NCI-H748 (cell line): ENCODE data around the gene MPP3.
A peak's percentile ranks its signal among the peaks of the same experiment; 100 is the strongest.

ENCODE experiments used
- DNase-seq: peaks from one replicate; lab custom pipeline; 2025; ENCODE audit not compliant: unreplicated experiment; lab: John Stamatoyannopoulos, UW

Gene MPP3

DNA sequence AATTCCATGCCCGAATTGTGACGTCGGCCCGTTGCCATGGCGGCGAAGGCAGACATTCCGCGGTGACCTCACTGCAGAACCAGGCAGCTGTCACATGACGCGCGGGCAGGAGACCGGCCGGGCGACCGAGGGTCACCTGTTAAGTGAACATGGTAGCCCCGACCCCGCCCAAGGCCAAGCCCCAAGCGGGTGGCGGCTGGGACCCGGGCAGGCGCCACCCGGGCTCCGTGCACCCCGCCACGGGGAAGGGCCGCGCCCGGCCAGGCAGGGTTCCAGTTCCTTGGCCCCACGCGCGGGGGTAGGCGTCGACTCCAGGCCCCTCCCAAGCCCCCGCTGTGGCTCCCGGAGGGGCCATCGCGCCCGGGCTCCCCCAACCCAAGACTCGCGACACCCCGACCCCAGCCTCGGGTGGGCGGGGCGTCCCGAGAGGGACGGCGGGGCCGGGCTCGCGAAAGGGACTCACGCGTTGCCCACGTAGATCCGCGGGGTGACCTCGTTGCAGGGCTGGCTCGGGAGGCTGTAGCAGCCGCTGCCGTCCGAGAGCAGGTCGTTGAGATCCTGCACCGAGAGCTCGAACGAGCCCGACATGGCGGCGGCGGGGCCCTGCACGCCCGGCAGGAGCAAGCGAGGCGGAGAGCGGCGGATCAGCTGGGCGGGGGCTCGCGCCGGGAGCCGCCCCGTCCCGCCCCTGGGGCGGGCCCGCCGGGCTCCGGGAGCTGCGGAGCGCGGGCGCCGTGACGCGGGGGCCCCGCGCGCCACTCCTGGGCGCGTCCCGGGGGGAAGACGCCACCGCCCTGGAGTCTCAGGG is 54.4 kb downstream of the MPP3 start, which contains the start of gene DUSP3:
TSS of gene DUSP3 (minus strand) at position 641 of the 808 bp plus-strand sequence. CDS start at position 588, 53 bp downstream.
- peak; percentile 89 for DNase-seq

DNA sequence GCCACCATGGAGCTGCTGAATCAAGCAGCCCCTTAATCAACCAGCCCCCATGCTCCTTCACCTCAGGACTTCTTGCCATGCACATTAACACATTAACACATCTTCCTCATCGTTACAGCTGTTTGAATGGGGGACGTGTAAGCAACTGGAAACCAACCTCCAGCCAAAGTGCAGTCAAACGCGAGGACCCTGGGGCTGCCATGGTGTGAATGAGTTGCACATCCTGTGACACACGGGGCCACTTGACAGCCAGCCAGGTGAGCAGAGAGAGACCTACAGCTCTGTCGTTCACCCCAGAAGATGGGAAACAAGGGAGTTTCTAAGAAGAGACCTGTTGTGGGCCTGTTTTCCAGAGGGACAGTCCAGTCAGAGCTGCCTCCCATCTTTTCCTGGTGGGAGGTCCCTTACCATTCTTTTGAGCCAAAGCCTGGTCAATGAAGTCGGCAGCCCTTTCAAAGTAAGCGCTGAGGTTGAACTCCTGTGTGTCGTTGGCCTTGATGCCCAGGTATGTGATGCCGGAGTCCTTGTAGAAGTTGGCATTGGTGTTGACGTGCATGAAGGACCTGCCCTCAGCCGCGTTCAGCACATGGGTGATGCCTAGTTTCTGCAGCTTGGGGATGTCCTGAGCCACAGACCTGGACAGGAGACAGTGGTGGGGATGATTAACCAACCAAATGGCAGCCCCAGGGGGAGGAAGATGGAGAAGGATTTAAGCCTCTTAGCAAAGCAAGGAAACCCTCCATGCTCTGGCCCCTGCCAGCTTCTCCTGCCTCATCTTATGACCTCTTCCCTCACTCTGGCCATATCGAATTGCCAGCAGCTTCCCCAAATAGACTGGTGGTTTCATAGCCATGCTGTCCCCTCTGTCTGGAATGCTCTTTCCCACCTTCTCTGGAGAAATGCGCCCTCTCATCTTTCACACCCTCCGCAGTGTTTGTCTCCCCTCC is 58.4 kb downstream of the MPP3 start:
- no peak for DNase-seq

DNA sequence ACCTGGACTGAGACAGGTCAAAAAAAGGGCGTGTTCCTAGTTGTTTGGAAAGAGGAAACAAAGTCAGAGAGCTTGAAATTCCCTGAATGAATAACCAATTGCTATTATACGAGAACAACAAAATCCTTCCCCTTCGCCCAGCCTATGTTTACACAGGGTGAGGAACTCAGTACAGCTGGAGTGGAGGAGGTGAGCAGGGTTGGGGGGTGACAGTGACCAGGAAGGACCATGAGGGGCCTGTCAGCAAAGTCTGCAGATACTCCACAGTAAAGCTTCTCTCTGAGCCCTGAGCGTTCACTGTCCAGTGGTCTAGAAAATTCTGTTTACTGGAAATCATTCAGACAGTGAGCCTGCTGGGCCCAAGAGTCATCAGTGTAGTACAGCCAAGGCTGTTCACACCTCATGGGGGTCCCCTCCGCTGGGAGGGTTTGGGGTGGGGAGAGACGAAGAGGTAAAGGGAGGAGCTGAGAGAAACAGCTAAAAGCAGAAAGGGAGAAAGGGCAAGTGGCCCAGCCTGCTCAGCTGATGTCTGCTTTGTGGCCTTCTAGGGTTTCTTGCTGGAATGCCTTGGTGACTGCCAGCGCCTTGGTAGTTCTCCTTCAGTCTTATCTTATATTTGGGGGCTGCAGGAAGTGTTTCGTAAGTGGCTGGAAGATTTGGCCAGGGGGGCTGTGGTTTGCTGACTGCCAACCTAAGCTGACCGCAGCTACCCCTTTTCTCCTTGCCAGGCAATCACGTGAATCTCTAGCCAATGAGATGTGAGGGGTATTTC is 59.9 kb downstream of the MPP3 start:
- no peak for DNase-seq

DNA sequence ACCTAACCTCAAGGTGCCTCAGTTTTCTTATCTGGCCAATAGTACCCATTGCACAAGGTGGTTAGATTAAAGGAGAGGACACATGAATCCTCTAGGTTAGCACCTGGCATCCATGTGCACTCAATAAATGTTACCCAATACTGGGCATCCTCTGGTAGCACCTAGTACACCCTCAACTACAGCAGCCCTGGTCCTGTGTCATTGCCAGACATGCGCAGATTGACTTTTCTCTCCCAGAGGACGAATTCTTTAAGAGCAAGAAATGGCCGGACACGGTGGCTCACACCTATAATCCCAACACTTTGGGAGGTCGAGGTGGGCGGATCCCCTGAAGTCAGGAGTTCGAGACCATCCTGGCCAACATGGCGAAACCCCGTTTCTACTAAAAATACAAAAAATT is 61.5 kb downstream of the MPP3 start:
- no peak for DNase-seq

DNA sequence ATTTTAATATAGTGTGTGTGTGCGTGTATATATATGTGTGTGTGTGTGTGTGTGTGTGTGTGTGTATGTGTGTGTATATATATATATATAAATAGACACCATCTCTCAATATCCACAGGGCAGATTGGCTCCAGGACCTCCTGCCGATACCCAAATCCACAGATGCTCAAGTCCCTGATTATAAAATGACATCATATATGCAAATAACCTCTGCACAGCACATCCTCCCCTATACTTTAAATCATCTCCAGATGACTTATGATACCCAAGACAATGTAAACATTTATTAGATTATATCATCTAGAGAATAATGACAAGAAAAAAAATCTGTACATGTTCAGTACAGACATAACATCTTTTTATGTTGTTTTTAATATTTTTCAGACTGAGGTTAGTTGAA is 62.0 kb downstream of the MPP3 start:
- no peak for DNase-seq

DNA sequence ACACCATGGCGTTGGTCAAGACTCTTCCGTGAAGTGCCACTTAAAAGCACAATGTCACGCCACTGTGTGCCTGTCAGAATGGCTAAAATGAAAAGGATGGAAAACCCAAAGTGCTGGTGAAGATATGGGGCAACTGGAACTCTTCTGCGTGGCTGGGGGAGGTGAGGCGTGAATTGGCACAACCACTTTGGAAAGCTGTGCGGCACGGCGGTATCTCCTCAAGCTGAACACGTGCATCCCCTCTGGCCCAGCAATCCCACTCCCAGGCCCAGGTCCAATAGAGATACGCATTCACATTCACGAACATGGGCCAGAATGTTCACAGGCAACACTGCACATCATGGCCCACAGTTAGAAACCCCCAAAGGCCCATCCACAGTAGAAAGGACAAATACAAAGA is 63.1 kb downstream of the MPP3 start:
- DNase-seq, result no peak

DNA sequence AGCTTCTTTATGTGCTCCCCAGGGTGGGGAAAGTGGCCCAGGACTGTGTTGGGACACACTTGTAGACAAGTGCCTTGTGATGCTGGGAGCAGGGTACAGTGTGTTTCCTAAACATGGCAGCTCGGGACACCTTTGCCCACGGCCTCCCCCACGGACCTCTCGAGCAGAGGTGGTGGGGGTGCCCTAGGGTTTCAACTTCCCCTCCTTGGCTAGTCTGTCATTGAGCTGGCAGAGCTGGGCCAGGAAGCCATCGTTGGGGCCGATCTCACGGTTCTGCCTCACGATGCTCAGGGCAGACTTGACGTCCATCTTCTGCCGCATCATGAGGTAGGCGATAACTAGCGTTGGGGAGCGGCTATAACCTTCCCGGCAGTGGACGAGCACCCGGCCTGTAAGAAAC is 63.5 kb downstream of the MPP3 start:
- no peak for DNase-seq

DNA sequence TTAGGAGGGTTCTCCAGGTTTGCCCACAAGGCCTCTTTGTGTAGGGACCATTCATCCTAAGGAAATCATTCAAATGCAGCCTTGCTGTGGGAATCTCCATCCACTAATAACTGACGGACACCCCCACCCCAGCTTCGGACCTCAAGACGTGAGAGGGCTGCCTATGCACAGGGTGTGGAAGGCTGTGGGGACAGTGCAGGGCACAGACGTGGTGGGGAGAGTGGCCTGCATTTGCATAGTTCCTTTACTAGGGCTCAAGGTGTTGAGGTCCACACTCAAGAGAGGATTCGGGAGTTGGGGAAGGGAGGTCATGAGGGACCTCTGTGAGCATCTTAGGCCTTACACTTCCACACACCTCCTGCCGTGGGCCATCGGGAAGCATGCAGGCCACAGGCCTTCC is 64.0 kb downstream of the MPP3 start:
- DNase-seq, result no peak

DNA sequence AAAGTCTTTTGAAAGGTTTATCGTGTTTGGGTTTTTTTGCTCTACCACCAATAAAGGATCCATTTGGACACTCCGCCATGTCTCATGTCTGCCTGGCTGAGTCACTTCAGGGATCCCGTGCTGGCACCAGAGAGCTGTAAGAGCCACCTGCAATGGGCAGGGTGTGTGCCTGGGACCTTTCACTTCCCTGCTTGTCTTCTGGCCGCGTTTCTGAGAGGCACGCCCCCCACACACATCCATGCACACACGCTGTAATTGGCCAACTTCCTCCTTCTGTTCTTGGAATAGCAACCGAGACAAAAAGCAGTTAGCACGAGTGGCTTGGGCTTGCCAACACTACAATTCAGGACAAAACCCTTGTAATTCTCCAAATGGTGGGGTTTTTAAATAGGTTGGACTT is 64.6 kb downstream of the MPP3 start:
- DNase-seq, result no peak

DNA sequence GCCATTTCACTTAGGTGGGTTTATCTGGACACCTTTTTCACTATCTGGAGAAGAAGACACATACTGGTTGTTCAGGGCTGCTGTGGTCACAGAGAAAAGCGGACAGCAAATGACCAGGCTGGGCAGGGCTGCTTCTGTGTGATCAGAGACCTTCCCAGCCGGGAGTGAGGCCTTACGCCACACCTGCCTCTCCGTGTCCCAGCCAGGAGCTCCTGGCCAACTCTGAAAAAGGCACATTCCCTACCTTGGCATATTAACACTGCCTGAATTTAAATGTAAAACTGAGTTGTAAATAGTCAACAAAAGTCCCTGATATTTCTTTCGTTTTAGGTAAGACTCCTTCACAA is 65.3 kb downstream of the MPP3 start:
- no peak for DNase-seq

DNA sequence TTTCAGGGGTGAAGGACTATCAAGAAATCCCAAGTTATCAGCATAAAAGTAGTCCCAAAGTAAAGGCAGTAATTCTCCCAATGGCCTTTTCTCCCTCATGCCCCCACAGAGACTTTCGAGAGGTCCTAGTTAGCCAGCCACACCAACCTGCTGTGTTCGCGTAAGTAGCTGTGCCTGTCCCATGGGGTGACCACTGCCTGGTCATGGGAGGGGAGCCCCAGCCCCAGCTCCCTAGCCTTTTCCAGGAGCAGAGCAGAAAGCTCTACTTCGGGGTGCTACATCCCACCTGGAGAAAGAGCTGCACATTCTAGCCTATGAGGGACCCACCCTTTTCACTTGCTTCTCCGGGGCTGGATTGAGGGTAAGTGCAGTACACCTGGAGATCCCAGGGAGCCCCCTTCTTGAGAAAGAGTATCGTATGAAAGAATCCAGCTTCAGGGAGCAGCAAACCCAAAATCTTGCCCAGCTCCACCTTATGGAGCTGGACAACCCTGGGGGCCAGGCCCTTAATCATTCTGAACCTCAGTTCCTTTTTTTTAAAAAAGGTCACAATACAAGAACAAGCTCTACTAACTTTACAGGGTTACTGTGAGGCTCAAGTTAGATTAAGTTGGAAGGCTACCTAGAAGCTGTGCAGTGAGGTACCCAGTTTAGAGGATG is 65.8 kb downstream of the MPP3 start:
- no peak for DNase-seq

DNA sequence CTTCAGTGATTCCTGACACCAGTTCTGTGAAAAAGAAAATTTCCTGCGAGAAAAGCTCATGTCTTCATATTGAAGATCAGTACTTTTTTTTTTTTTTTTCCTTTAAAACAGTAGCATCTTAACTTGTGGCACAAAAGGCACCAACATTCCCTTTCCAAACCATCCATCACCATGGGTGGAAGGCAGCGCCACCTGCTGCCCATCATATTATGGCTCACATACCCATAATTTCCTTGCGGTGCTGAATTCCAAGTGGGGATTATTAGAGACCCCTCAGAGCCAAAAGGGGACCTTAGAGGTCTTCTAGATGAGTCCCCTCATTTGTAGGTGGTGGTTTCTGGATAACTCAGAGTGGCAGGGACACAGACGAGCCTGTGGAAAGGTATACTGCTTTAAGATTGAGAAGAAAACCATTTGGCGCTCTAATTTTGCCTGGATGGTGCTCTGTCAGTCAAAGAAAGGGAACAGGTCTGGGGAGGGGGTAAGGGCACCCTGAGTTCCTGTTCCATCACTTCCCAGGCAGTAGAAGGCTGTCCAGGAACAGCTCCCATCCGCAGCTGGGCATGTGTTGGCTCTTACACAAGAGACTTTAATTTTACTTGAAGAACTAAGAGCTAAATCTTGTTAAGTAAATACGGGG is 66.4 kb downstream of the MPP3 start:
- peak; percentile 57 for DNase-seq

DNA sequence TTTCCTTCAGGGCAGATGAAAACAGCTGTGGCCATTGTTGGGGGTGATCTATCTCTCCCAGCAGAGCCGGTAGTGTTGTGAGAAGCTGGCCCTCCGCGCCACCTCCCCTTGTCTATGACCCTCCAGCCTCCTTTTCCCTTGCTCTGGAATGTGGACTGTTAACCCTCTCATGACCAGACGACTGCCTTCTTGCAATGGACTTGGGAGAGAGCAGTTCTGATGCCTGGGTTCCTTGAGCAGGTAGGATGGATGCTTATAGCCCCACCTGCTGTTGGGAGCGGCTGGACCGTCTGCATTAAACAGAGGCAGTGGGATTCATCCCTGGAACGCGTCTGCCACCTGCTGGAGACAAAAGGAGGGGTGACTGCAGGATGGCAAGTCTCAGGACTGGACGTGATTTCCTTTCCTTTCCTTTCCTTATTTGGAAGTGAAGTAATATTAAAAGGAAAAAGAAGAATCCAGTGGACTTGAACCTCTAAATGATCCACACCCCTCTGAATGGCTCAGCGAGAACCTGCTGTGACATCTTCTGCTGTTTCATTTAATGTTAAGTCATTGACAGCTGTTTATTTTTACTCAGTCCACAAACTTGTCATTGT is 72.6 kb downstream of the MPP3 start:
- peak; percentile 89 for DNase-seq

DNA sequence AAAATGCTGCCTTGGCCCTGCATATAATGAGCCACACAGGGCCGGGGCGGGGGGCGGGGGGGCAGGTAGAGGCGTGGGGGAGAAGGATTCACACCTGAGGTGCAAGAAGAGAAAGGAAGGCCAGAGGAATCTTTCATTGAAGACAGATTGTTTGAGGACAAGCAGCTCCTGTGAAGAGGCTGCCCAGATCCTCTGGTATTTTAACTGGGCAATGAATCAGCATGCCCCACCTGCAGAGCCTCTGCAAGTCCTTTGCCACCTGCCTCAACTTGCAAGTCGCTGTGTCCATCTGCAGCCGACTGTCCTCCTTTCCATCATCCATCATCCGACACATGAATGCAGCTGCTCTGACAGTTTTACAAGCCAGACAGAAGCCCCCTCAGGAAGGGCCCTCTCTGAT is 73.1 kb downstream of the MPP3 start:
- no peak for DNase-seq

DNA sequence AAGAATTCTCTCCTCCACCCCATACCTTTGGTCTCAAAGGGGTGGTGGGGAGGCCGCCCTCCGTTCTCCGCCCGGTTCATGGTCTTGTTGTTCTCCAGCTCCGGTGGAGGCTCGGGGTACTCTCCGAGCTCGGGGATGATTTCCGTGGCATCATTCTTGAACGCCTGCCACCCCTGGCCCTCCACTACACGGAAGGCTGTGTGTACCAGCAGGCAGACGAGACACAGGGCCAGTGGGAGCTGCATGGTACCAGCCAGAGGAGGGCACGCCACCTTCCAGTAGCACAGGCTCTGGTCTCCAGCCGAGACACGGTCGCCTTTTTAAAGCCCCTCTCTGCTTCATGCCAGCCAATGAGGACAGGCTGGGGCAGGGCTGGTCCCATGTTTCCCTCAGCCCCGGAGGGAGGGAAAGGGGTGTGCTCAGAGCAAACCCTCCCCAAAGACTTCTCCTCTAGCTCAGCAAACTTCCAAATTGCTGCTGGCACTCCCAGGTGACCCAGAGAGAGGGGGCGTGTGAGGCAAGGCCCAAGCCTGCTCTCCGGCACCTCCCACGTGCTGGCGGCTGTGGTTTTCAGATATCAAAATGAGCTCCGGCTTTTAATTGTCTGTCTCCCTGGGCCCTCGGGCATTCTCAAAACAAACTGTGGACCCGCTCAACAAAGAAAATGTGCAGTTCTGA is 74.3 kb downstream of the MPP3 start, which contains the start of gene SOST:
TSS of gene SOST (minus strand) at position 295 of the 678 bp plus-strand sequence. CDS start at position 245, 50 bp downstream.
- DNase-seq, result no peak

DNA sequence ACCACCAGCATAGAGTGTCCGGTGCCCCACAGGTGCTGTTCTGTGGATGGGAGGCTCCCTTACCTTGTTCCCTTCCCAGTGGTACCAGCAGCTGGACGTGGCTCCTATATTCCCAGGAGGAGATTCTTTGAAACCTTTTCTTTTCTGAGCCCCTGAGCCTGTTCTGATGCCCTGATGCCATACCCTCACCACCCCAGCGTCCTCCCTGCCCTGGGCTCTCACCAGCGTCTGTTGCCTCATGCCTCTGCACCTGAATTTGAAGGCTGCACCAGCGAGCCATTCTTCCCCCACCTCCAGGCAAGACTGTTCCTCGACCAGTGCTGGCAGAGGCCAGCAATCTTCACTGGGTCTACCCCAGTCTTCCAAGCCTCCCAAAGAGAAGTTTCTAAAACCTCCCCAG is 74.9 kb downstream of the MPP3 start:
- no peak for DNase-seq

DNA sequence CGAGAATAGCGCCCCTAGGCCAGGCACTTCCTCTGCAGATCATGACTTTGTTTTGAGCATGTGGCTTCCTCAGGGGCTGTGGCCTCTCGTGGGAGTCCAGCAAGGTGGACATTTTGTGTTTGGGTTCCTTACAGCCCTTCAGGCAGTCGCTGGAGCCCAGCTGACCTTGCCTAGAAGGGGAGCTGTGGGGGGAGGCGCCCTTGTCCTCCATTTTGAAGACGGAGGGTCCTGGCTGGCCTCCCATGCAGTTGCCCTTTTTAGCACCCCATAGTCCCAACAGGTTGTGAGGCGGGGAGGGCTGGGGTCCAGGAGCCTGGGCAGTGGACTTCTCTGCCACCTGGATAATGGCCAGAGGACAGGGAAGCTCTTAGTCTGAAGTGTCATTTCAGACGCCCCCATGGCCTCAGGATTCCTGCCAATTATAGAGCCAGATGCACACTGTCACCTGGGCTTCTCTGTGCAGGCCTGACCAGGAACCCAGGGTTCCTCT is 75.7 kb downstream of the MPP3 start:
- DNase-seq, result no peak

DNA sequence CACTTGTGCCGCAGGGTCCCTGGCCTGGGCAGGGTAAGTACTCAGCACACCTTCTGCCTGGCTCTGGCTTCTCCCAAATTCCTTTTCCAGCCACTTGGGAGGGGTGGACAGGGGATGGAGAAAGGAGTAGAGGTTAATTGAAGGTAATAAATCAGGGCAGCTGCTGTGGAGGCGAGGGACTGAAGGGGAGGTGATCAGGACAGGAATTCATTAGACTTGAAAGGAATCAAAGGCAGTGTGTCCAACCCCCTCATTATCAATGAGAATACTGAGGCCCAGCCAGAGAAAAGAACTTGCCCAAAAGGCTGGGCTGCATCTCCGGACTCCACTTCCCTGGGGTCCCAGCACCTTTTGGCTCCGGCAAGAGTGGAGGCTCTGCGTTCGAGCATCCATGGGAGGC is 76.7 kb downstream of the MPP3 start:
- DNase-seq, result no peak

DNA sequence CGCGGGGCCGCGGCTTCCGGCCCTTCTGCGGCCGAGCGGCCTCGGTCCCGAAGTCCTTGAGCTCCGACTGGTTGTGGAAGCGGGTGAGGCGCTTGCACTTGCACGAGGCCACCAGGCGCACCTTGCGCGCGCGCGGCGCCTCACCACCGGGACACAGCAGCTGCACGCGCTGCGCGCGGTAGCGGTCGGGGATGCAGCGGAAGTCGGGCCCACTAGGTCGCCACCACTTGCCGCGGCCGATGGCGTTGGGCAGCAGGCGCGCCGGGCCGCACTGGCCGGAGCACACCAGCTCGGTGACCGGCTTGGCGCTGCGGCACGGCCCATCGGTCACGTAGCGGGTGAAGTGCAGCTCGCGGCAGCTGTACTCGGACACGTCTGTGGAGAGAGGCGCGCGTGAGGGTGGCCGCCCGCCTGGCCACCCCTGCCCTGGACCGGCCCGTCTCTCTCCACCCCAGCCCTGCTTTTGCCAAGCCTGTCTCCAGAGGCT is 77.5 kb downstream of the MPP3 start:
- peak; percentile 81 for DNase-seq
